ENCODE data around the gene ZC3HAV1L.
"Not testable (repeated sequence)": the region's sequence is repeated elsewhere in the genome, so short reads cannot be mapped to it uniquely, and the experiment has no call there.

The ZC3HAV1L gene

GRCh38 chr7:139016931-139017511, 18.8 kb downstream of the ZC3HAV1L start:
- peak; percentile 71 for DNase-seq (ENCODE audit: low read depth)

- no peak for DNase-seq (ENCODE audit: low read depth)
Measured at GRCh38 chr7:139011373-139011772, 24.5 kb downstream of the ZC3HAV1L start.

- DNase-seq (ENCODE audit: low read depth): no peak
Measured at GRCh38 chr7:139004321-139005090, 31.3 kb downstream of the ZC3HAV1L start.

- no peak for DNase-seq (ENCODE audit: low read depth)
Measured at GRCh38 chr7:138999414-138999813, 36.4 kb downstream of the ZC3HAV1L start.

GRCh38 chr7:138992052-138992531, 43.8 kb downstream of the ZC3HAV1L start:
- DNase-seq (ENCODE audit: low read depth): peak; percentile 96

GRCh38 chr7:138987686-138988085, 48.2 kb downstream of the ZC3HAV1L start:
- DNase-seq (ENCODE audit: low read depth): no peak

- no peak for DNase-seq (ENCODE audit: low read depth)
Measured at GRCh38 chr7:138982204-138982623, 53.6 kb downstream of the ZC3HAV1L start.

GRCh38 chr7:138981332-138982203, 54.3 kb downstream of the ZC3HAV1L start, which contains the start of gene KIAA1549:
Gene KIAA1549 (minus strand): TSS chr7:138981389. CDS start chr7:138981269, 120 bp downstream.
- peak; percentile 77 for DNase-seq (ENCODE audit: low read depth)

- DNase-seq (ENCODE audit: low read depth): peak; percentile 13
Measured at GRCh38 chr7:138980563-138981291, 55.1 kb downstream of the ZC3HAV1L start.

- DNase-seq (ENCODE audit: low read depth): peak; percentile 52
Measured at GRCh38 chr7:138979988-138980562, 55.8 kb downstream of the ZC3HAV1L start.

- peak; percentile 13 for DNase-seq (ENCODE audit: low read depth)
Measured at GRCh38 chr7:138979226-138979979, 56.4 kb downstream of the ZC3HAV1L start.

- DNase-seq (ENCODE audit: low read depth): no peak
Measured at GRCh38 chr7:138978541-138979184, 57.2 kb downstream of the ZC3HAV1L start.

GRCh38 chr7:138976161-138976560, 59.7 kb downstream of the ZC3HAV1L start:
- not testable (repeated sequence) for DNase-seq (ENCODE audit: low read depth)
